C1 segment of cervical spinal cord (tissue), 14 donors: ENCODE results near the gene SYNPO2.
A peak's percentile ranks its signal among the peaks of the same experiment; 100 is the strongest.

Source experiments
- DNase-seq, 14 donors: peaks; one replicate each; lab custom pipeline; 2025; lab: John Stamatoyannopoulos, UW

SYNPO2 gene

GRCh38 chr4:118935819-118936218 lies 47.2 kb downstream of the SYNPO2 start:
- DNase-seq = no peak

DNA sequence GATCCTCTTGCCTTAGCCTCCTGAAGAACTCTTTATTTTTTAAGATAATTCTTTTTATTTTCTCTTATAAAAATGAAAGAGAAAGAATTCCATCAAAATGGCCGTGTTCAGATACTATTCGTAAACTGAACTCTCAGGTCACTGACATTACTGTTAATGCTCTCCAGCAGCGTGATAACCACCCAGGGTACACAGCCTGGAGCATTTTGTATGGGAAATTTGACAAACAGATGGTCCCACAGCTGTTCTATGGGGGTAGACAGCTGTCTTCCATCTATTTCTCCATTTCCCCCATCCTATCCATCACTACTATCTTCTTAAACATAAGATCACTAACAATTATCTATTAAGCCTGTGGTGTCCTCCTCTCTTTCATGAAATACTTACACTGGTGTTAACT lies 47.8 kb downstream of the SYNPO2 start:
- no peak for DNase-seq

- no peak for DNase-seq
Observed at GRCh38 chr4:118939169-118939783, 50.6 kb downstream of the SYNPO2 start.

DNA sequence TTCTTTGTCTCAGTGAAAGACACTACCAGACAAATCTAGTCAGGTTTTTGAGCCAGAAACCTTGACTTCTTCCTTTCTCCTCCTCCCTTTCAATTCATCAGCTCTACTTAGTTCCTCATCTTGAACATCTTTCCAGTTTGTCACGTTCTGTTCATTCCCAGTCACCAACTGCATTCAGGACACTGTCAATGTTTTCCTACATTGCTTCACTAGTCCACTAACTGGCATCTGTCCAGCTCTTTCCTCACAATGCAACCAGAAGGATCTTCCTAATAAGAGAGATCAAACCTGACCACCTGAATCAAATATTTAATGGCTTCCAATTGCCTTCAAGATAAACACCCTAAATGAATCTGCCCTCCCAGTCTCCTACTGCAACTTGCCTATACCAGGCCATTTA lies 52.5 kb downstream of the SYNPO2 start:
- DNase-seq = no peak

DNA sequence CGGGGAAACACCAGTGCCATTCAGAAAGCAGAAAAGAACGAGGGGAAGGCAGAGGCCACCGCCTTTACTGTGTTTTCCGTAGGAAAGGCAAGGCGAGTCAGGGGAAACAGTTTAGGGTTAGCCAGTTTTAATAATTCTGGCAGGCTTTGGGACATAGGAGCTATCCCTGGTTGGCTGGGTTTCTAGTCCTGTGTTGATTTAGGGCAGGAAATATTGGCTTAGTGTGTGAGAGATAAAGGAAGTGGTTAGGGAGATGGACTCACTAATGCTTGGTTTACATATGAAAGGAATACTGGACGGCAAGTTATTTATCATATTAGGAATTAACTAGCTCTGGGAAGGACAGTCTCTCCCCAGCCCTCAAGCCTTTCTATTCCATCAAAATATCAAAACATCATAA lies 53.1 kb downstream of the SYNPO2 start:
- DNase-seq = no peak

- DNase-seq = no peak
Observed at GRCh38 chr4:118942465-118942864, 53.8 kb downstream of the SYNPO2 start.

GRCh38 chr4:118947095-118947494 lies 58.4 kb downstream of the SYNPO2 start:
- DNase-seq = no peak

DNA sequence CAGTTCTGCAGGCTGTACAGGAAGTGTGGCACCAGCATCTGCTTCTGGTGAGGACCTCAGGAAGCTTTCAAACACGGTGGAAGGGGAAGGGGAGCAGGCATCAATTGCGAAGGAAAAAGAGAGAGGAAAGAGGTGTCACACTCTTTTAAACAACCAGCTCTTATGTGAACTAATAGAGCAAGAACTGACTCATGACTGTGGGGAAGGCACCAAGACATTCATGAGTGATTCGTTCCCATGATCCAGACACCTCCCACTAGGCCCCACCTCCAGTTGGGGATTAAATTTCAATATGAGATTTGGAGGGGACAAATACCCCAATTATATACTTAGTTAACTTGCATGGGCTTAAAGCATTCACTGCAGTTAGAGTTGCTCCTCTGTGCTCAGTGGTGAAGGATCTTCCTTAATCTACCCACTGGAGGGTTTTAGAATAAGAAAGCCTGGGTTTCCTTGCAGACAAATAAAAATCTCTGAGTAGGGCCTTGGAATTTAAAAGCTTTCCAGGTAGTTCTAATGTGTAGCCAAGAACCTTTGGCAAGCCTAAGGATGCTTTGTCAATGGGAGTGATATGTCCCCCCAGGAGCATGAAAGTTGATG lies 60.0 kb downstream of the SYNPO2 start:
- DNase-seq = no peak

DNA sequence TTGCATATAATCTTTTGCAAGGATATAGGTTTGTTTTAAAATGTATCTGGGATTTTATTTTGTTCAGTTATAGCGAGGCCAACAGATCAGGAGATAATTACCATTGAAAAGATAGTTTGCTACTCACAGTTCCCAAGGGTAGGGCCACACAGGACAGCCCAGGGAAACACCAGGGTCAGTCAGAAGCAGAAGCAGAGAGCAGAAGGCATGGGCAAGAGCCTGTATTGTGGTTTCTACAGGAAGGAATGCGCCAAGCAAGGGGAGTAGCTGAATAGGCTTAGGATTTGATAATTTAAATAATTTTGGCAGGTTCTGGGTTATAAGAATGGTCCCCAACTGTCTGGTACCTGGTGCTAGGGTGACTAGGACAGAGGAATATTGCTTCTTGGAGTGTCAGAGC lies 61.6 kb downstream of the SYNPO2 start:
- DNase-seq = no peak

DNA sequence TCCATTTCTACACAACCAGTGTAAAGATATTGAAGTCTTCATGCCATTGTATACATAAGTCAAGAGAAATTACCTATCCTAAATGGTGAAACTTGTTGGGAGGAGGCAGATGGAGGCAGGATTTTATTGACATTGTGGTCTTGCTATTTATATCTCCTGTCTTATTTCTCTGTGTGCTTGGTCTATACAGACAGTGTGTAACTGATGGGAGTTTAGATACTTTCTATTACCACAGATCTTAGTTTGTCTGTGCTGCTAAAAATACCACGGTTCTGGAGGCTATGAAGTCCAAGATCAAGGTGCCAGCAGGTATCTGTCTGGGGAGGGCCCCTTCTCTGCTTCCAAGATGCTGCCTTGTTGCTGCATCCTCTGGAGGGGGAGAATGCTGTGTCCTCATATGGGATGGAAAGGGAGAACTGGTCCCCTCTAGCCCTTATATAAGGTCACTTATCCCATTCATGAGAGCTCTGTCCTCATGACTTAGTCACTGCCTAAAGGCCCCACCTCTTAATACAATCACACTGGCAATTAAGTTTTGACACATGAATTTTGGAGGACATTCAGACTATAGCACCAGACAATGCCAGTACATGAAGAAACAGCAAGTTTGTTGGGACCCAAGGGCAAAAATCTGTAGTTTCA lies 62.4 kb downstream of the SYNPO2 start:
- DNase-seq = no peak

- DNase-seq = no peak
Observed at GRCh38 chr4:118953276-118953675, 64.6 kb downstream of the SYNPO2 start.

DNA sequence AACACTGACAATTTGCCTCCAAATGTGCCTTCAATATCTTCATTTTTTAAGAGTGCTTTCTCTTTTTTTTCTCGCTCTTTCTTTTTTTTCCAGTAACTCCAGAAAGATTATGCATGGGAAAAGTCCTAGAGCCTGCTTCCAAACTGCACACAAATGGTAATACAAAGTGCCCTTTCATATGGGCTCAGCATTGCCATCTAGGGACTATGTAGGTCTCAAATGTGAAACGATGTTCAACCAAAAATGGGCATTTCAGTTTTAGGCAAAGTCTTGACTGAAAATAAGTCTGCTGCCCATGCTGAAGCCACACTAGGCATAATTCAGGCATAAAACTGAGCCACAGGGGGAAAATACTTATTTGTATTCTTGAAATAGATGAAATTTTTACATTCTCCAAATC lies 65.6 kb downstream of the SYNPO2 start:
- no peak for DNase-seq

DNA sequence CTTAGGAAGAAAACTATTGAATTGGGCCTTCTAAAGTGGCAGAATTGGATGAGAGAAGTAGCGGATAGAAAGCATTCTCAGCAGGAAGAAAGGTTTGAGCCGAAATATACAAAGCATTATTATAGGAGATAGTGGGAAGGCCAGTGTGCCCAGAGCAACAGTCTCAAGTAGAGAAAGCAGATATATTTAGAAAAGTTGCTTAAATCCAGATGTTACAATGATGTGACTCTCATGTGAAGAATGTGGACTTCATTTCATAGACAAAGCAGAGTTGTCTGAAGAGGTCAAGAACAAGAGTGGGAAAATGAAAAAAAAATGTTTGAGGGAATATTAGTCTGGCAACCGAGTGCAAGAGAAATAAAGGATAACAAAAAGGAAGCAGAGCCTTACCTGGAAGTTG lies 66.9 kb downstream of the SYNPO2 start:
- no peak for DNase-seq

GRCh38 chr4:118957722-118958445 lies 69.2 kb downstream of the SYNPO2 start:
- DNase-seq = peak in 1 of 14 donors; percentile 24

GRCh38 chr4:118962540-118962939 lies 73.9 kb downstream of the SYNPO2 start:
- no peak for DNase-seq

GRCh38 chr4:118964891-118965411 lies 76.3 kb downstream of the SYNPO2 start:
- no peak for DNase-seq

DNA sequence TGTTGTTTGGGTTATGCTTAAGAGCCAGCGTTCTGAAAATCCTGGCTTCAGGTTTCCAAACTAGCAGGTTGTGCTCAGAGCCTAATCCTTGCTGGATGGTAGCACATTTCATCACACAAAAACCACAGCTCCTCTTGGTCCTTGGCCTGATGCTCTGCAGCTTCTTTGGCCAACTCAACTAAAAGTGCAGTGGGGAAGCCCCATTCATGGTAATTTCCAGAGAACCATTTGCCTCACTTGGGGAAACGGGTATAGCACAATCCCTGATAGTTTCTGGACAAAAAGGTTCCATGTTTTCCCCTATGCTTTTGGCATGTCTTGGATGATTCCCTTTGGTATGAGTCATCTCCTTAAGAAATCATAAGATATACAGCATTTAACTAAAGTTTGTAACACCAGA lies 78.7 kb downstream of the SYNPO2 start:
- no peak for DNase-seq

- DNase-seq = peak in 7 of 14 donors; percentile 18 to 50 (median 41)
Observed at GRCh38 chr4:118968005-118968404, 79.4 kb downstream of the SYNPO2 start.

DNA sequence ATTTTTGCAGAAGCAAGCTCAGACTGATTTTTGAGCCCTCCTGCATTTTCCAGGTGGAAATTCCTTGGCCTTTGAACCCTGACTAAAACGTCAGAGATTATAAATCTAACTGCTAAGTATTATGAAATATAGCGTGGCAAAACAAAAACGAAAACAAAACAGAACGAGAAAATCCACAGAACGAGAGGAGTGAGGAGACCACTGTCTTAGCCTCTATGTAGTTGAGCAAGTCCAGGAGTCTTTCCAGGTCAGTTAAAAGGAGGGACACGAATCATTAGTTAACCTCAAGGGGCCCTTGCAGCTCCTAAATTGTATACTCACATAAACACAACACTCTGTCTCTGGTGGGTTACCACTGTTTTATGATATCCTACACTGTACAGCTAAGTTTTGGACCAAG lies 80.2 kb downstream of the SYNPO2 start:
- no peak for DNase-seq

GRCh38 chr4:118969359-118969758 lies 80.7 kb downstream of the SYNPO2 start:
- peak in 2 of 14 donors; percentile 8 to 10 for DNase-seq

DNA sequence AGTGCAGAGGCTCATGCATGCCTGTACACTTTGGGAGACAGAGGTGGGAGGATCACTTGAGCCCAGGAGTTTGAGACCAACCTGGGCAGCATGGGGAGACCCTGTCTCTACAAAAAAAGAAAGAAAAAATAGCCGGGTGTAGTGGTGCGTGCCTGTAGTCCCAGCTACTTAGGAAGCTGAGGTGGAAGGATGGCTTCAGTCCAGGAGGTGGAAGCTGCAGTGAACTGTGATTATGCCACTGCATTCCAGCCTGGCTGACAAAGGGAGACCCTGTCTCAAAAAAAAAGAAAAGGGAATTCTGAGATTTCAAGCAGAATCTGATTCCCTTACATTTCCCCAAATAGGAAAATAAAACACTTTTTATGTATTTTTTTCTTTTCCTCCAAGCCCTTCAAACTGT lies 83.5 kb downstream of the SYNPO2 start:
- DNase-seq = no peak

DNA sequence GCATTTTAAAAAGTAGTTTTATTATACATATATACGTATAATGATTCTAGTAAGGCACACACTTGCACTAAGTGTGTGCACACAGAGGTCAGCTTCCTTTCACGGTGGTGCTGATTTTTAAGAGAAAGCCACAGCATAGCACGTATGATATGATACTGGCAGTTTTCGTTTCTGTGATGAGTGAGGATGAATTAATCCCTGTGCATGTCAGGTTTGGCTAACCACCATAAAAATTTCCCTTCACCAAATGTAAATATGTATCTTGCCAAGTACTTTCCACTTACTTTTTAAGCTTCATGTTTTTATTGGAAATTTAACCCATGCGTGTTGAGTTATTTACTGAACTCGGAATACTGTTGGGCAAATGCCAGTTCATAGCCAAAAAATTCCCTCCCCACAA lies 84.6 kb downstream of the SYNPO2 start:
- DNase-seq = no peak
